Caco-2 (cell line): ENCODE results near the gene SNRNP25. TPM values are rescaled to one million over a fixed set of nuclear protein-coding genes. Genes with fewer than 3 reads are reported as not detected.

ENCODE experiments used
- BruUV-seq: library from RNA; stranded (reverse); fragments of 400-500 nt; replicated peaks from 2 replicates; lab custom pipeline; 2021; lab: Mats Ljungman, UMichigan
- CTCF ChIA-PET: fragments of 300-600 bp; sonication (Branson Sonifier 250); formaldehyde crosslinking; loops from one replicate; lab custom pipeline; 2022; ENCODE audit warnings: antibody characterized with exemption; lab: Charles Lee
- POLR2A ChIA-PET: fragments of 300-600 bp; sonication (Branson Sonifier 250); formaldehyde crosslinking; loops from one replicate; lab custom pipeline; 2022; ENCODE audit warnings: antibody characterized with exemption; lab: Charles Lee
- DNase-seq, 2 experiments: peaks; one replicate each; pipeline versions ENCODE4 v3.0.0 to v3.0.0-alpha.2; 2020 to 2022
- H3K27me3 ChIP-seq: replicated peaks from 2 replicates; pipeline ENCODE4 v1.6.0; 2011; ENCODE audit warnings: low read length; ENCODE audit not compliant: control insufficient read depth, insufficient read depth
- H3K36me3 ChIP-seq: 2 replicates; pipeline ENCODE4 v1.5.1; 2011; ENCODE audit warnings: low read length; ENCODE audit not compliant: control insufficient read depth, insufficient read depth
- H3K4me1 ChIP-seq: fragments of 250-450 bp; sonication (Bioruptor Pico); 2 replicates; pipeline ENCODE4 v1.5.1; 2020; ENCODE audit warnings: mild to moderate bottlenecking
- H3K4me3 ChIP-seq: 2 replicates; pipeline ENCODE4 v1.5.1; 2011; ENCODE audit warnings: low read depth, mild to moderate bottlenecking, control low read depth, low read length
- H3K9me3 ChIP-seq: fragments of 250-450 bp; sonication (Bioruptor Pico); 2 replicates; pipeline ENCODE4 v1.5.1; 2020; ENCODE audit warnings: mild to moderate bottlenecking, moderate library complexity
- H3K27ac Mint-ChIP-seq: one replicate; pipeline ENCODE4 v1.8.0; 2022; ENCODE audit warnings: mixed read lengths; ENCODE audit not compliant: unreplicated experiment
- H3K27me3 Mint-ChIP-seq: one replicate; pipeline ENCODE4 v1.8.0; 2022; ENCODE audit warnings: mixed read lengths; ENCODE audit not compliant: insufficient read depth, unreplicated experiment
- H3K36me3 Mint-ChIP-seq: one replicate; pipeline ENCODE4 v1.8.0; 2022; ENCODE audit warnings: mild to moderate bottlenecking, mixed read lengths; ENCODE audit not compliant: insufficient read depth, unreplicated experiment
- H3K4me1 Mint-ChIP-seq: one replicate; pipeline ENCODE4 v1.8.0; 2022; ENCODE audit warnings: low read depth, mixed read lengths; ENCODE audit not compliant: unreplicated experiment
- H3K4me3 Mint-ChIP-seq: one replicate; pipeline ENCODE4 v1.8.0; 2022; ENCODE audit warnings: mild to moderate bottlenecking, moderate library complexity, mixed read lengths; ENCODE audit not compliant: unreplicated experiment
- H3K9me3 Mint-ChIP-seq: one replicate; pipeline ENCODE4 v1.8.0; 2022; ENCODE audit warnings: mixed read lengths; ENCODE audit not compliant: unreplicated experiment
- CTCF ChIP-seq, 2 experiments: fragments of 200-600 bp in 1 of 2; IDR thresholded peaks; 1 replicate in 1 of 2; 2 replicates in 1 of 2; pipeline versions ENCODE4 v1.5.1 to v1.8.0; 2011 to 2022; ENCODE audit warnings: antibody characterized with exemption in 1 of 2, control low read depth in 1 of 2, inconsistent platforms in 1 of 2, low read depth in 1 of 2, low read length in 1 of 2, mild to moderate bottlenecking in 1 of 2, moderate library complexity in 1 of 2; ENCODE audit not compliant: insufficient read depth in 1 of 2, severe bottlenecking in 1 of 2, unreplicated experiment in 1 of 2
- intact Hi-C: fragments of 100-400 bp; cut with micrococcal nuclease; formaldehyde crosslinking; loops from one replicate; pipeline ENCODE4 v1.10.0; 2022; ENCODE audit not compliant: unreplicated experiment
- total RNA-seq: library from RNA; stranded (reverse); gene quantifications from 2 replicates; pipeline ENCODE4 v1.2.3, GENCODE V29; 2022

Gene SNRNP25
- total RNA-seq, 1 experiment from 2014 or later: 57.1 TPM

- POLR2A ChIA-PET: interaction anchor here (0.9 to 1.6 kb wide), 4 partner anchors 19 to 455 kb away, joined by 3 to 14 read pairs (median 4); partner anchors contain the start of genes AXIN1, POLR3K and SNRNP25
- BruUV-seq: TSS peak; percentile 82
These were observed 18.1 kb downstream of the SNRNP25 start for GRCh38 chr16:71540-72401.

DNA sequence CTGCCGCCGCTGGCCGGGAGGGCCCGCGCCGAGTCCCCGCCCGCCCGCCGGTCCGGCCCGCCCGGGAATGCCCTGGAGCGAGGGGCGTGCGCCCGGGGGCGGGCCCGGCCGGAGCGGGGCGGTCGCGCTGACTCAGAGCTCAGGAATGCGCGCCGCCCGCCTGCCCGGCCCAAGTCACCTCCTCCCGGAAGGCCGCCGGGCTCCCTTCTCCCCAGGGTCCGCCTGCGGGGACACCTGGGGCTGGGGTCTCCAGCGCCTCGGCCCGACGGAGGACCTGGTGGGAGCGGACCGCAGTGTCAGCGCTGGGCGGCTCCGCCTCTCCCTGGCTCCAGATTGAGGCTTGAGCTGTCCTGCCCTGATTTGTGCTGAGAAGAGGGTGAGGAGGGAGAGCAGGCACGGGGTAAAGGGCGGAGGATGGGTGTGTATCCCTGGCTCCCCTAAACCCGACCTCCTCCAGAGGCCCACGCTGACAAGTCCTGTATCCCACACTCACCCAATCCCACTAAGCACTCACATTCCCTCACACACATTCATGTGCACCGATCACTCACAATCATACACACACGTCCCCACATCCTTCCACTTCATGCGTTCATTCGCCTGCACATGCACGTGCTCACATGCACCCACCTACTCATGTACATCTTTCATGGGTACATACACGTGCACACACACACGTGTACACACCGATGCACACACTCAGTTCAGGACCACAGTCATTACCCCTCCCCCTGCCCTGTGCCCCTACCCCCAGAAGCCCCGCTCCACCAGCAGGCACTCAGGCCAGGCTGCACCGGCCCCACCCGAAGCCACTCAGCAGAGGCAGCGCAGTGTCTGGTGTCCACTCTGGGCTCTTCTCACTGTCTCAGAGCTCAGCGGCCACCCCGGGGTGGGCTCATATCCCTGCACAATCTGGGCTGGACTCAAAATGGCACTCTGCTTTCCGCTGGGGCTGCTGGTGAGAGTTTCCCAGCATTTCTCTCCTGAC lies 19.2 kb downstream of the SNRNP25 start, which contains the start of gene RHBDF1:
RHBDF1 (minus strand) TSS at position 71 of the 988 bp plus-strand sequence. CDS start 7,616 bp downstream, outside the sequence.
- Mint-ChIP-seq H3K9me3 (no peaks in the 10 kb centered on the region), H3K27me3 (no peaks in the 10 kb centered on the region), H3K4me3 (peak within 1 kb of the TSS; percentile 88), H3K36me3 (peaks cover 19% of the 10 kb centered on the region), H3K27ac (peak within 1 kb of the TSS; percentile 98), H3K4me1 (peaks cover 7% of the 10 kb centered on the region)
- H3K4me3 ChIP-seq: peak within 1 kb of the TSS; percentile 58
- H3K4me1 ChIP-seq: peaks cover 41% of the 10 kb centered on the region
- CTCF ChIA-PET: interaction anchor here (0.7 to 1.9 kb wide), 4 partner anchors 24 to 109 kb away, joined by 3 to 10 read pairs (median 6); no protein-coding TSS in a partner anchor
- H3K9me3 ChIP-seq: no peaks in the 10 kb centered on the region
- peak; percentile 61 to 80 for DNase-seq
- TSS peak; percentile 59 for BruUV-seq
- H3K36me3 ChIP-seq: no peaks in the 10 kb centered on the region; the same call in 1 of the 2 replicates
- TF ChIP-seq CTCF (IDR thresholded peaks at IDR 0.05; ENCODE audit: insufficient read depth in 1 of 2, low read depth in 1 of 2, low read length in 1 of 2, severe bottlenecking in 1 of 2, unreplicated experiment in 1 of 2): no peak
- POLR2A ChIA-PET: interaction anchor here (0.9 to 1.6 kb wide), 3 partner anchors 20 to 454 kb away, joined by 3 to 14 read pairs (median 5); partner anchors contain the start of genes POLR3K and SNRNP25
- H3K27me3 ChIP-seq: no peaks in the 10 kb centered on the region
- intact Hi-C loops: no loop called here

More at GRCh38 chr16:71540-72401, 18.1 kb downstream of the SNRNP25 start:
- TF ChIP-seq CTCF (IDR thresholded peaks at IDR 0.05; ENCODE audit: insufficient read depth in 1 of 2, low read depth in 1 of 2, low read length in 1 of 2, severe bottlenecking in 1 of 2, unreplicated experiment in 1 of 2): no peak
- Mint-ChIP-seq H3K36me3 (peaks cover 19% of the 10 kb centered on the region), H3K4me3 (peak overlapping the region; percentile 88), H3K9me3 (no peaks in the 10 kb centered on the region), H3K27me3 (no peaks in the 10 kb centered on the region), H3K4me1 (peaks cover 7% of the 10 kb centered on the region), H3K27ac (peak overlapping the region; percentile 85)
- peak; percentile 90 to 91 for DNase-seq
- H3K4me1 ChIP-seq: peaks cover 35% of the 10 kb centered on the region
- intact Hi-C loops: no loop called here
- CTCF ChIA-PET: interaction anchor here (1.0 to 1.9 kb wide), 3 partner anchors 25 to 109 kb away, joined by 3 to 10 read pairs (median 5); no protein-coding TSS in a partner anchor
- peak overlapping the region; percentile 58 for H3K4me3 ChIP-seq
- H3K27me3 ChIP-seq: no peaks in the 10 kb centered on the region
- H3K9me3 ChIP-seq: no peaks in the 10 kb centered on the region
- H3K36me3 ChIP-seq: no peaks in the 10 kb centered on the region; the same call in 1 of the 2 replicates
